ENCODE measurements around the gene AFF4. TPM values are rescaled to one million over a fixed set of nuclear protein-coding genes. Genes with fewer than 3 reads are reported as not detected.

AFF4 gene
- polyA plus RNA-seq, 1 of the 3 experiments (the other 2 are of a cell fraction) = 8.1 TPM

DNA sequence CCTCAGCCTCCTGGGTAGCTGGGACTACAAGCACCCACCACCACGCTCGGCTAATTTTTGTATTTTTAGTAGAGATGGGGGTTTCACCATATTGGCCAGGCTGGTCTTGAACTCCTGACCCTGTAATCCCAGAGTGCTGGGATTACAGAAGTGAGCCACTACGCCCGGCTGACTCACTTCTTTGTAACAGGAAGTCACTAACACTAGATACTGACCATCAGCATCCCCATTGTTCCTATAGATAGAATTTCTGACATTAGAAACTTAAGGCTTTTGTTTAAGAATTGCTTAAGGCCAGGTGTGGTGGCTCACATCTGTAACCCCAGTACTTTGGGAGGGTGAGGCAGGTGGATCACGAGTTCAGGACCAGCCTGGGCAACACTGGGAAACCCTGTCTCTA is 47.8 kb downstream of the AFF4 start:
- no peak for TF ChIP-seq SIN3A (IDR thresholded peaks at IDR 0.05; ENCODE audit: borderline replicate concordance, low read depth, low read length)
- DNase-seq = no peak
- WGBS (ENCODE audit: low lambda C conversion rate) = 90% methylated on average over 5 of the region's 5 CpGs
- peaks cover 51% of the 10 kb centered on the region for H4K20me1 ChIP-seq (ENCODE audit: insufficient read depth)
- POLR2A ChIA-PET = no interaction called here
- H3K79me2 ChIP-seq (ENCODE audit: insufficient read depth) = peaks cover 95% of the 10 kb centered on the region
- H2AFZ ChIP-seq (ENCODE audit: low read depth) = no peak overlapping the region
- no peaks in the 10 kb centered on the region for H3K27me3 ChIP-seq (ENCODE audit: insufficient read depth)
- H3F3A ChIP-seq (replicated peaks; ENCODE audit: insufficient read depth) = peaks cover 20% of the 10 kb centered on the region
- CTCF ChIA-PET = no interaction called here
- no peaks in the 10 kb centered on the region for H3K9me3 ChIP-seq
- H3K9ac ChIP-seq = no peak overlapping the region
- H3K9me2 ChIP-seq = no peaks in the 10 kb centered on the region
- no peak overlapping the region for H3K4me3 ChIP-seq (ENCODE audit: low read depth in 2 of 2, low read length in 1 of 2)
- no peak overlapping the region for H3K4me2 ChIP-seq
- no peaks in the 10 kb centered on the region for H3K4me1 ChIP-seq (ENCODE audit: control insufficient read depth in 1 of 2, insufficient read depth in 2 of 2, low read depth in 1 of 2, low read length in 1 of 2)
- no peak overlapping the region for H3K27ac ChIP-seq (ENCODE audit: low read depth in 2 of 2, low read length in 1 of 2)
- H3K36me3 ChIP-seq (replicated peaks in 1 of 2; ENCODE audit: control insufficient read depth in 1 of 2, insufficient read depth in 2 of 2, low read length in 1 of 2) = peaks cover 21 to 59% of the 10 kb centered on the region in 2 experiments

DNA sequence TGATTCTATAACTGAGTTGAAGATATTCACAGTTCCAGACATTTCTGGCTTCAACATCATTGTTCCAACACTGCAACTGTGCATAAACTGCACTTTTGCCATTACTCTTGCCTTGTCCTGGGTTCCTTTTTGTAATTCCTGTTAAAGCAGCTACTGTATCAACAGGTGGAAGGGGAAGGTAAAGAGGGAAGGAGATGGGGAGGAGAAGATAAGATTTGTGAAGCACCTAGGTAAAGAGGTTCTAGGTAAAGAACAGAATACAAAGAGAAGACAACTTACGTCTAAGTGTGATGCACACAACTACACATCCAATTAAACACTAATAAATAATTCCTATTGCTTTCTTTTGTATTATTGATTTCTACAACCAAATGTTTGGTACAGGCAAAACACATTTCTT is 53.7 kb downstream of the AFF4 start:
- peaks cover 96% of the 10 kb centered on the region for H3K79me2 ChIP-seq (ENCODE audit: insufficient read depth)
- H3K4me1 ChIP-seq (ENCODE audit: control insufficient read depth in 1 of 2, insufficient read depth in 2 of 2, low read depth in 1 of 2, low read length in 1 of 2) = no peaks in the 10 kb centered on the region; a peak in 1 of 4 replicates
- H3K9me3 ChIP-seq = no peaks in the 10 kb centered on the region
- TF ChIP-seq, protein P1, sequence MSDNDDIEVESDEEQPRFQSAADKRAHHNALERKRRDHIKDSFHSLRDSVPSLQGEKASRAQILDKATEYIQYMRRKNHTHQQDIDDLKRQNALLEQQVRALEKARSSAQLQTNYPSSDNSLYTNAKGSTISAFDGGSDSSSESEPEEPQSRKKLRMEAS (IDR thresholded peaks at IDR 0.05; ENCODE audit: low read depth) = no peak
- TF ChIP-seq POLR2AphosphoS5 (IDR thresholded peaks at IDR 0.05; ENCODE audit: low read depth, low read length) = no peak
- no peak for TF ChIP-seq FOXM1 (IDR thresholded peaks at IDR 0.05; ENCODE audit: low read depth)
- TF ChIP-seq SMC3 (IDR thresholded peaks at IDR 0.05; ENCODE audit: low read depth, low read length) = no peak
- no peak for TF ChIP-seq CHD2 (IDR thresholded peaks at IDR 0.05; ENCODE audit: low read length, partially characterized antibody)
- no peak for TF ChIP-seq TEAD4 (IDR thresholded peaks at IDR 0.05; ENCODE audit: borderline replicate concordance, insufficient read depth)
- no peak for TF ChIP-seq RCOR1 (IDR thresholded peaks at IDR 0.05; ENCODE audit: low read length)
- TF ChIP-seq GATA2 (CRISPR knock-in tag; IDR thresholded peaks at IDR 0.05) = no peak
- H3K27ac ChIP-seq (ENCODE audit: low read depth in 2 of 2, low read length in 1 of 2) = no peak overlapping the region
- H3K9ac ChIP-seq = no peak overlapping the region
- WGBS (ENCODE audit: low lambda C conversion rate) = 97% methylated on average over 1 of the region's 1 CpG
- ChIA-PET CTCF (interaction anchor here (1.2 kb wide), 1 partner anchor 27 kb away, joined by 3 read pairs; no protein-coding TSS in a partner anchor), POLR2A (no interaction called here)
- peaks cover 27 to 51% of the 10 kb centered on the region in 2 experiments for H3K36me3 ChIP-seq (replicated peaks in 1 of 2; ENCODE audit: control insufficient read depth in 1 of 2, insufficient read depth in 2 of 2, low read length in 1 of 2)
- no peaks in the 10 kb centered on the region for H3K27me3 ChIP-seq (ENCODE audit: insufficient read depth)
- H3F3A ChIP-seq (replicated peaks; ENCODE audit: insufficient read depth) = peaks cover 19% of the 10 kb centered on the region
- H2AFZ ChIP-seq (ENCODE audit: low read depth) = no peak overlapping the region
- DNase-seq = no peak
- no peak overlapping the region for H3K4me3 ChIP-seq (ENCODE audit: low read depth in 2 of 2, low read length in 1 of 2)
- H4K20me1 ChIP-seq (ENCODE audit: insufficient read depth) = peaks cover 58% of the 10 kb centered on the region
- H3K4me2 ChIP-seq = no peak overlapping the region
- H3K9me2 ChIP-seq = no peaks in the 10 kb centered on the region

DNA sequence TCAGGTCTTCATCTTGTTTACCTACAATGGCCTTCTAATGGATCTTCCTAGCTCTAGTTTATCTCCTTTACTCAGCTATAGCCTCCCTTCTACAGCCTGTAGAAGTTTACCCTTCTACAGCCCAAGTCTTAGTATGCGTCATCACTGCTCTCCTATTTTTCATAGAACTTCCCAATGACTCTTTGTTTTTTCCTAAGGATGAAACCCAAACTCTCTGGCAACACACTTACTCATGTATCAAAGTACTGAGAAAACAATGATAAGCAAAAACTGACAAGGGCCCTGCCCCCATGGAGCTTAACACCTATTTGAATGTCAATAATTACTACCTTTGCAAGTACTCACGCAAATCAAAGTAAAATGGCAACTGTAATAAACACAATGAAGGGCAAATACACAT is 56.3 kb downstream of the AFF4 start:
- CTCF ChIA-PET = interaction anchor here (1.4 to 1.8 kb wide), 2 partner anchors 10 to 24 kb away, joined by 4 to 6 read pairs; no protein-coding TSS in a partner anchor
- H3K36me3 ChIP-seq (replicated peaks in 1 of 2; ENCODE audit: control insufficient read depth in 1 of 2, insufficient read depth in 2 of 2, low read length in 1 of 2) = peaks cover 29 to 55% of the 10 kb centered on the region in 2 experiments
- no peak overlapping the region for H3K27ac ChIP-seq (ENCODE audit: low read depth in 2 of 2, low read length in 1 of 2)
- no peaks in the 10 kb centered on the region for H3K9me2 ChIP-seq
- H3K4me1 ChIP-seq (ENCODE audit: control insufficient read depth in 1 of 2, insufficient read depth in 2 of 2, low read depth in 1 of 2, low read length in 1 of 2) = no peaks in the 10 kb centered on the region; a peak in 1 of 4 replicates
- H3K27me3 ChIP-seq (ENCODE audit: insufficient read depth) = no peaks in the 10 kb centered on the region
- no peak overlapping the region for H3K4me2 ChIP-seq
- peaks cover 88% of the 10 kb centered on the region for H3K79me2 ChIP-seq (ENCODE audit: insufficient read depth)
- H3K9ac ChIP-seq = no peak overlapping the region
- no peak overlapping the region for H2AFZ ChIP-seq (ENCODE audit: low read depth)
- H3F3A ChIP-seq (replicated peaks; ENCODE audit: insufficient read depth) = peaks cover 19% of the 10 kb centered on the region
- no peaks in the 10 kb centered on the region for H3K9me3 ChIP-seq
- no peak for TF ChIP-seq FOXM1 (IDR thresholded peaks at IDR 0.05; ENCODE audit: low read depth)
- no peak for TF ChIP-seq MEF2A (IDR thresholded peaks at IDR 0.05; ENCODE audit: borderline replicate concordance, low read depth)
- no peak for TF ChIP-seq EZH2phosphoT487 (IDR thresholded peaks at IDR 0.05; ENCODE audit: borderline replicate concordance, low read depth)
- TF ChIP-seq, protein P2, sequence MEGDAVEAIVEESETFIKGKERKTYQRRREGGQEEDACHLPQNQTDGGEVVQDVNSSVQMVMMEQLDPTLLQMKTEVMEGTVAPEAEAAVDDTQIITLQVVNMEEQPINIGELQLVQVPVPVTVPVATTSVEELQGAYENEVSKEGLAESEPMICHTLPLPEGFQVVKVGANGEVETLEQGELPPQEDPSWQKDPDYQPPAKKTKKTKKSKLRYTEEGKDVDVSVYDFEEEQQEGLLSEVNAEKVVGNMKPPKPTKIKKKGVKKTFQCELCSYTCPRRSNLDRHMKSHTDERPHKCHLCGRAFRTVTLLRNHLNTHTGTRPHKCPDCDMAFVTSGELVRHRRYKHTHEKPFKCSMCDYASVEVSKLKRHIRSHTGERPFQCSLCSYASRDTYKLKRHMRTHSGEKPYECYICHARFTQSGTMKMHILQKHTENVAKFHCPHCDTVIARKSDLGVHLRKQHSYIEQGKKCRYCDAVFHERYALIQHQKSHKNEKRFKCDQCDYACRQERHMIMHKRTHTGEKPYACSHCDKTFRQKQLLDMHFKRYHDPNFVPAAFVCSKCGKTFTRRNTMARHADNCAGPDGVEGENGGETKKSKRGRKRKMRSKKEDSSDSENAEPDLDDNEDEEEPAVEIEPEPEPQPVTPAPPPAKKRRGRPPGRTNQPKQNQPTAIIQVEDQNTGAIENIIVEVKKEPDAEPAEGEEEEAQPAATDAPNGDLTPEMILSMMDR (IDR thresholded peaks at IDR 0.05) = no peak
- TF ChIP-seq TAF1 (IDR thresholded peaks at IDR 0.05; ENCODE audit: borderline replicate concordance, low read depth, low read length) = no peak
- no peak for TF ChIP-seq NRF1 (IDR thresholded peaks at IDR 0.05; ENCODE audit: low read depth, low read length)
- TF ChIP-seq, protein P3, sequence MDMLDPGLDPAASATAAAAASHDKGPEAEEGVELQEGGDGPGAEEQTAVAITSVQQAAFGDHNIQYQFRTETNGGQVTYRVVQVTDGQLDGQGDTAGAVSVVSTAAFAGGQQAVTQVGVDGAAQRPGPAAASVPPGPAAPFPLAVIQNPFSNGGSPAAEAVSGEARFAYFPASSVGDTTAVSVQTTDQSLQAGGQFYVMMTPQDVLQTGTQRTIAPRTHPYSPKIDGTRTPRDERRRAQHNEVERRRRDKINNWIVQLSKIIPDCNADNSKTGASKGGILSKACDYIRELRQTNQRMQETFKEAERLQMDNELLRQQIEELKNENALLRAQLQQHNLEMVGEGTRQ (IDR thresholded peaks at IDR 0.05; ENCODE audit: borderline replicate concordance, low read depth, low read length) = no peak
- no peak for TF ChIP-seq CHD2 (IDR thresholded peaks at IDR 0.05; ENCODE audit: low read length, partially characterized antibody)
- TF ChIP-seq, protein P4, sequence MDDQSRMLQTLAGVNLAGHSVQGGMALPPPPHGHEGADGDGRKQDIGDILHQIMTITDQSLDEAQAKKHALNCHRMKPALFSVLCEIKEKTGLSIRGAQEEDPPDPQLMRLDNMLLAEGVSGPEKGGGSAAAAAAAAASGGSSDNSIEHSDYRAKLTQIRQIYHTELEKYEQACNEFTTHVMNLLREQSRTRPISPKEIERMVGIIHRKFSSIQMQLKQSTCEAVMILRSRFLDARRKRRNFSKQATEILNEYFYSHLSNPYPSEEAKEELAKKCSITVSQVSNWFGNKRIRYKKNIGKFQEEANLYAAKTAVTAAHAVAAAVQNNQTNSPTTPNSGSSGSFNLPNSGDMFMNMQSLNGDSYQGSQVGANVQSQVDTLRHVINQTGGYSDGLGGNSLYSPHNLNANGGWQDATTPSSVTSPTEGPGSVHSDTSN (IDR thresholded peaks at IDR 0.05) = no peak
- TF ChIP-seq NFIC (IDR thresholded peaks at IDR 0.05; ENCODE audit: borderline replicate concordance) = no peak
- no peak for TF ChIP-seq FOXJ3 (CRISPR knock-in tag; IDR thresholded peaks at IDR 0.05)
- TF ChIP-seq YY1 (IDR thresholded peaks at IDR 0.05; ENCODE audit: low read depth) = no peak
- no peak for TF ChIP-seq POLR2AphosphoS5 (IDR thresholded peaks at IDR 0.05; ENCODE audit: low read depth, low read length)
- WGBS (ENCODE audit: low lambda C conversion rate) = 98% methylated on average over 2 of the region's 2 CpGs
- DNase-seq = no peak
- H4K20me1 ChIP-seq (ENCODE audit: insufficient read depth) = peaks cover 59% of the 10 kb centered on the region
- no peak overlapping the region for H3K4me3 ChIP-seq (ENCODE audit: low read depth in 2 of 2, low read length in 1 of 2)
- POLR2A ChIA-PET = no interaction called here
